ENCODE results near the gene DNAH2.
"Not testable (repeated sequence)": the region's sequence is repeated elsewhere in the genome, so short reads cannot be mapped to it uniquely, and the experiment has no call there.

GRCh38 chr17:7809791-7810343 lies 92.3 kb downstream of the DNAH2 start:
- TF ChIP-seq EZH2, CTCF, EZH2phosphoT487 (IDR thresholded peaks at IDR 0.05): not testable (repeated sequence)

Measured in neural progenitor cell (in vitro differentiated cells).